ENCODE results near the gene RHBDL1. TPM values are rescaled to one million over a fixed set of nuclear protein-coding genes. Genes with fewer than 3 reads are reported as not detected.
A peak's percentile ranks its signal among the peaks of the same experiment; 100 is the strongest.

The RHBDL1 gene
- total and polyA plus RNA-seq, 9 of the 15 experiments (the other 6 are each of a cell fraction or from before 2014, with no cell fraction given): 0.03 to 5.6 (median 1.3) TPM; not detected in 1

GRCh38 chr16:648071-648780, 27.2 kb upstream of the RHBDL1 start (continued):
- TF ChIP-seq KLF1 (tag; IDR thresholded peaks at IDR 0.05) (no peak), ZNF354B (CRISPR knock-in tag; IDR thresholded peaks at IDR 0.05) (no peak), ETS2 (tag; IDR thresholded peaks at IDR 0.05; ENCODE audit: borderline replicate concordance, poor library complexity, severe bottlenecking) (no peak), ZBTB43 (CRISPR knock-in tag; IDR thresholded peaks at IDR 0.05) (no peak), RBFOX2 (IDR thresholded peaks at IDR 0.05; ENCODE audit: low read depth, low read length) (peak; percentile 10), ZFX (CRISPR knock-in tag; IDR thresholded peaks at IDR 0.05) (no peak), MTF1 (CRISPR knock-in tag; IDR thresholded peaks at IDR 0.05; ENCODE audit: borderline replicate concordance) (no peak), NFE2L1 (tag; IDR thresholded peaks at IDR 0.05; ENCODE audit: borderline replicate concordance, low read depth) (no peak), SFPQ (IDR thresholded peaks at IDR 0.05; ENCODE audit: low read depth, low read length) (no peak), YY1 (IDR thresholded peaks at IDR 0.05; ENCODE audit: borderline replicate concordance in 1 of 3, control insufficient read depth in 1 of 3, extremely low read depth in 1 of 3, insufficient read depth in 3 of 3, insufficient read length in 1 of 3, insufficient replicate concordance in 2 of 3, low read depth in 1 of 3, low read length in 2 of 3) (peak in 1 of 3 experiments; percentile 11), NFXL1 (CRISPR knock-in tag; IDR thresholded peaks at IDR 0.05) (no peak), ZNF584 (CRISPR knock-in tag; IDR thresholded peaks at IDR 0.05; ENCODE audit: low read depth) (no peak), SMARCC2 (IDR thresholded peaks at IDR 0.05; ENCODE audit: low read depth) (no peak), ZNF589 (CRISPR knock-in tag; IDR thresholded peaks at IDR 0.05; ENCODE audit: low read depth) (no peak), ZNF384 (IDR thresholded peaks at IDR 0.05; ENCODE audit: low read depth, low read length) (no peak), PREB (CRISPR knock-in tag; IDR thresholded peaks at IDR 0.05) (no peak), ZNF639 (CRISPR knock-in tag; conservative IDR thresholded peaks at IDR 0.05 in 1 of 2, IDR thresholded peaks at IDR 0.05 in 1 of 2) (no peak)

Data from K562 (cell line).